HepG2 (cell line): Measurements from ENCODE around the gene DHRS13. TPM values are rescaled to one million over a fixed set of nuclear protein-coding genes. Genes with fewer than 3 reads are reported as not detected.
A peak's percentile ranks its signal among the peaks of the same experiment; 100 is the strongest.

Experiments
- DPF2 ChIP-seq: sonication (generic); formaldehyde crosslinking; IDR thresholded peaks from 2 replicates; pipeline ENCODE4 v1.4.0; 2020; ENCODE audit warnings: mild to moderate bottlenecking, low read depth, missing genetic modification reagents, borderline replicate concordance
- ELF3 ChIP-seq: IDR thresholded peaks from 2 replicates; pipeline ENCODE4 v1.6.1; 2016; ENCODE audit warnings: missing genetic modification reagents, missing compliant biosample characterization
- EP300 ChIP-seq, 3 experiments: sonication (generic) in 1 of 3; formaldehyde crosslinking in 1 of 3; IDR thresholded peaks; 2 replicates each; pipeline versions ENCODE4 v1.5.1 to v1.6.1; 2011 to 2020; ENCODE audit warnings: low read depth in 2 of 3, low read length in 2 of 3, borderline replicate concordance in 1 of 3, improper control_type of control experiment in 1 of 3, mild to moderate bottlenecking in 1 of 3, missing genetic modification reagents in 1 of 3, moderate library complexity in 1 of 3
- ETV5 ChIP-seq: IDR thresholded peaks from 2 replicates; pipeline ENCODE4 v1.6.1; 2018; ENCODE audit warnings: missing biosample characterization, missing genetic modification reagents, inconsistent platforms, borderline replicate concordance
- JARID2 ChIP-seq: sonication (generic); formaldehyde crosslinking; IDR thresholded peaks from 2 replicates; pipeline ENCODE4 v1.8.1; 2023; ENCODE audit warnings: missing genetic modification reagents, inconsistent platforms; ENCODE audit not compliant: insufficient replicate concordance
- KMT2B ChIP-seq: IDR thresholded peaks from 2 replicates; pipeline ENCODE4 v1.6.1; 2016; ENCODE audit warnings: missing genetic modification reagents, missing compliant biosample characterization
- PHF21A ChIP-seq: sonication (generic); formaldehyde crosslinking; IDR thresholded peaks from 2 replicates; pipeline ENCODE4 v1.5.0; 2020; ENCODE audit warnings: mild to moderate bottlenecking, missing genetic modification reagents
- SALL2 ChIP-seq: sonication (generic); formaldehyde crosslinking; IDR thresholded peaks from 2 replicates; pipeline ENCODE4 v1.8.1; 2023; ENCODE audit warnings: mild to moderate bottlenecking, missing genetic modification reagents, inconsistent platforms
- TCF7 ChIP-seq: sonication (generic); IDR thresholded peaks from 2 replicates; pipeline ENCODE4 v1.6.1; 2016; ENCODE audit warnings: antibody characterized with exemption, low read depth
- TGIF2 ChIP-seq: IDR thresholded peaks from 2 replicates; pipeline ENCODE4 v1.6.1; 2016; ENCODE audit warnings: control low read depth, missing compliant biosample characterization
- ZGPAT ChIP-seq: IDR thresholded peaks from 2 replicates; pipeline ENCODE4 v1.6.1; 2016; ENCODE audit warnings: mild to moderate bottlenecking
- ZNF513 ChIP-seq: sonication (generic); formaldehyde crosslinking; conservative IDR thresholded peaks from 2 replicates; pipeline ENCODE4 v1.5.0; 2020; ENCODE audit warnings: missing genetic modification reagents
- ZNF547 ChIP-seq: sonication (generic); formaldehyde crosslinking; IDR thresholded peaks from 2 replicates; pipeline ENCODE4 v1.5.1; 2020; ENCODE audit warnings: mild to moderate bottlenecking, missing genetic modification reagents
- ZNF768 ChIP-seq: sonication (generic); formaldehyde crosslinking; IDR thresholded peaks from 2 replicates; pipeline ENCODE4 v1.4.0; 2020; ENCODE audit warnings: missing genetic modification reagents
- polyA plus RNA-seq, 8 experiments: library from polyadenylated mRNA; depleted of rRNA in 3 of 8; stranded (reverse) in 7 of 8; unstranded in 1 of 8; fragments of >200 nt; fragmentation: Illumina TruSeq in 4 of 8; extraction: Trizol in 4 of 8; gene quantifications; 2 replicates each; pipeline versions ENCODE4 v1.2.1 to v1.2.3, GENCODE V29; 2011 to 2016; ENCODE audit warnings: low read depth in 4 of 8, missing spikeins in 1 of 8, mixed read lengths in 1 of 8; ENCODE audit not compliant: insufficient read depth in 1 of 8
- total RNA-seq, 5 experiments: library from RNA; depleted of rRNA; stranded (reverse); fragments of >200 nt; fragmentation: Illumina TruSeq; extraction: Trizol; gene quantifications; 2 replicates each; pipeline ENCODE4 v1.2.3, GENCODE V29; 2016; ENCODE audit warnings: low read depth in 1 of 5
- TF ChIP-seq, protein P1 (sequence below), 2 experiments: fragments of 450-650 bp in 1 of 2; sonication (generic) in 1 of 2; formaldehyde crosslinking; IDR thresholded peaks; 2 replicates each; pipeline versions ENCODE4 v1.5.0 to v1.8.0; 2020 to 2022; ENCODE audit warnings: mild to moderate bottlenecking in 1 of 2, missing genetic modification reagents in 1 of 2
- TF ChIP-seq, protein P2 (sequence below): sonication (generic); formaldehyde crosslinking; IDR thresholded peaks from 2 replicates; pipeline ENCODE4 v1.5.0; 2020; ENCODE audit warnings: mild to moderate bottlenecking, missing genetic modification reagents, borderline replicate concordance
- TF ChIP-seq, protein P3 (sequence below): sonication (generic); formaldehyde crosslinking; IDR thresholded peaks from 2 replicates; pipeline ENCODE4 v1.8.1; 2023; ENCODE audit warnings: missing genetic modification reagents, mild to moderate bottlenecking, borderline replicate concordance
- TF ChIP-seq, protein P4 (sequence below): sonication (generic); formaldehyde crosslinking; IDR thresholded peaks from 2 replicates; pipeline ENCODE4 v1.5.1; 2020; ENCODE audit warnings: mild to moderate bottlenecking, missing genetic modification reagents, borderline replicate concordance

DHRS13 gene
- total and polyA plus RNA-seq, 2 of the 13 experiments (the other 11 are each of a cell fraction or from before 2014, with no cell fraction given), result 11.8 to 12.6 TPM

DNA sequence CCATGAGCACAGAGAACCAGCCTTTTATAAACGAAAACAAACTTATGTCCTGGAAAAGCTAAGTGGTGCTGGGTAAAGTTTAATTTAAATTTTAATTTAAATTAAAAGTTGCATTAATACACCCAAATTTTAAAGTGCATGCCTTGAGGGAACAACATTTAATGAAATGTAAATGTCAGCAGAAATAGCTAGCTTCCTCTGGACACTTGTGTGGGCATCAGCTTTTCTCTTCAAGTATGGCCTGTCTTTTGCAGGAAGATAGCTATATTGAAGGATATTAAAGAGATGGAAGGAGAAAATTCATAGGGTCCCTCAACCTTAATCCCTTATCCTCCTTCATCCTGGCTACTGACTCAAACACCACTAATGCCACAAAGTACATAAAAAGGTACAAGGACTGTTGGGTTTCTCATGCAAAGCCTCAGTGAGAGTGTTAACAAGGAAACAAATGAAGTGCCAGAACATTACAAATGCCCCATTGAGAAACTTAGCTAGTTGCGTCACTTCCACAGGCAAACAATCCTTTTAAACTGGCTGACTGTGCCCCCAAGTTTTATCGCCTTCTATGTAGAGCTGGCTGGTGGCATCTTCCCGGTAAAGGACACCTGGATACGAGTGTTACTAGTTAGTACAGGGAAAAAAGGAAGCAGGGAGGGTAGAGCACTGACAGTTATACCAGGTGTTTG is 34.3 kb upstream of the DHRS13 start (continued):
- TF ChIP-seq ZNF513 (CRISPR knock-in tag), result no peak
- no peak for TF ChIP-seq TCF7
- TF ChIP-seq EP300 (IDR thresholded peaks at IDR 0.05; ENCODE audit: low read depth in 2 of 2, low read length in 2 of 2), result peak in 1 of 2 experiments; percentile 60; a peak in 1 of 4 replicates
- TF ChIP-seq EP300 (CRISPR knock-in tag; IDR thresholded peaks at IDR 0.05; ENCODE audit: borderline replicate concordance), result peak; percentile 27; the same call in 1 of the 2 replicates
- TF ChIP-seq, protein P1, sequence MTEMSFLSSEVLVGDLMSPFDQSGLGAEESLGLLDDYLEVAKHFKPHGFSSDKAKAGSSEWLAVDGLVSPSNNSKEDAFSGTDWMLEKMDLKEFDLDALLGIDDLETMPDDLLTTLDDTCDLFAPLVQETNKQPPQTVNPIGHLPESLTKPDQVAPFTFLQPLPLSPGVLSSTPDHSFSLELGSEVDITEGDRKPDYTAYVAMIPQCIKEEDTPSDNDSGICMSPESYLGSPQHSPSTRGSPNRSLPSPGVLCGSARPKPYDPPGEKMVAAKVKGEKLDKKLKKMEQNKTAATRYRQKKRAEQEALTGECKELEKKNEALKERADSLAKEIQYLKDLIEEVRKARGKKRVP (CRISPR knock-in tag; IDR thresholded peaks at IDR 0.05), result peak in 1 of 2 experiments; percentile 83; a peak in 2 of 4 replicates
- TF ChIP-seq ZNF768, result no peak
- peak; percentile 79; the same call in 1 of the 2 replicates for TF ChIP-seq ETV5 (CRISPR knock-in tag)
- peak; percentile 43; the same call in 1 of the 2 replicates for TF ChIP-seq PHF21A
- TF ChIP-seq, protein P2, sequence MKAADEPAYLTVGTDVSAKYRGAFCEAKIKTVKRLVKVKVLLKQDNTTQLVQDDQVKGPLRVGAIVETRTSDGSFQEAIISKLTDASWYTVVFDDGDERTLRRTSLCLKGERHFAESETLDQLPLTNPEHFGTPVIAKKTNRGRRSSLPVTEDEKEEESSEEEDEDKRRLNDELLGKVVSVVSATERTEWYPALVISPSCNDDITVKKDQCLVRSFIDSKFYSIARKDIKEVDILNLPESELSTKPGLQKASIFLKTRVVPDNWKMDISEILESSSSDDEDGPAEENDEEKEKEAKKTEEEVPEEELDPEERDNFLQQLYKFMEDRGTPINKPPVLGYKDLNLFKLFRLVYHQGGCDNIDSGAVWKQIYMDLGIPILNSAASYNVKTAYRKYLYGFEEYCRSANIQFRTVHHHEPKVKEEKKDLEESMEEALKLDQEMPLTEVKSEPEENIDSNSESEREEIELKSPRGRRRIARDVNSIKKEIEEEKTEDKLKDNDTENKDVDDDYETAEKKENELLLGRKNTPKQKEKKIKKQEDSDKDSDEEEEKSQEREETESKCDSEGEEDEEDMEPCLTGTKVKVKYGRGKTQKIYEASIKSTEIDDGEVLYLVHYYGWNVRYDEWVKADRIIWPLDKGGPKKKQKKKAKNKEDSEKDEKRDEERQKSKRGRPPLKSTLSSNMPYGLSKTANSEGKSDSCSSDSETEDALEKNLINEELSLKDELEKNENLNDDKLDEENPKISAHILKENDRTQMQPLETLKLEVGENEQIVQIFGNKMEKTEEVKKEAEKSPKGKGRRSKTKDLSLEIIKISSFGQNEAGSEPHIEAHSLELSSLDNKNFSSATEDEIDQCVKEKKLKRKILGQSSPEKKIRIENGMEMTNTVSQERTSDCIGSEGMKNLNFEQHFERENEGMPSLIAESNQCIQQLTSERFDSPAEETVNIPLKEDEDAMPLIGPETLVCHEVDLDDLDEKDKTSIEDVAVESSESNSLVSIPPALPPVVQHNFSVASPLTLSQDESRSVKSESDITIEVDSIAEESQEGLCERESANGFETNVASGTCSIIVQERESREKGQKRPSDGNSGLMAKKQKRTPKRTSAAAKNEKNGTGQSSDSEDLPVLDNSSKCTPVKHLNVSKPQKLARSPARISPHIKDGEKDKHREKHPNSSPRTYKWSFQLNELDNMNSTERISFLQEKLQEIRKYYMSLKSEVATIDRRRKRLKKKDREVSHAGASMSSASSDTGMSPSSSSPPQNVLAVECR (CRISPR knock-in tag), result peak; percentile 32; the same call in 1 of the 2 replicates
- peak; percentile 42; the same call in 1 of the 2 replicates for TF ChIP-seq ZGPAT (CRISPR knock-in tag)
- TF ChIP-seq DPF2, result no peak
- TF ChIP-seq, protein P3, sequence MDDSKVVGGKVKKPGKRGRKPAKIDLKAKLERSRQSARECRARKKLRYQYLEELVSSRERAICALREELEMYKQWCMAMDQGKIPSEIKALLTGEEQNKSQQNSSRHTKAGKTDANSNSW, result no peak
- TF ChIP-seq ELF3 (CRISPR knock-in tag), result peak; percentile 95
- TF ChIP-seq, protein P4, sequence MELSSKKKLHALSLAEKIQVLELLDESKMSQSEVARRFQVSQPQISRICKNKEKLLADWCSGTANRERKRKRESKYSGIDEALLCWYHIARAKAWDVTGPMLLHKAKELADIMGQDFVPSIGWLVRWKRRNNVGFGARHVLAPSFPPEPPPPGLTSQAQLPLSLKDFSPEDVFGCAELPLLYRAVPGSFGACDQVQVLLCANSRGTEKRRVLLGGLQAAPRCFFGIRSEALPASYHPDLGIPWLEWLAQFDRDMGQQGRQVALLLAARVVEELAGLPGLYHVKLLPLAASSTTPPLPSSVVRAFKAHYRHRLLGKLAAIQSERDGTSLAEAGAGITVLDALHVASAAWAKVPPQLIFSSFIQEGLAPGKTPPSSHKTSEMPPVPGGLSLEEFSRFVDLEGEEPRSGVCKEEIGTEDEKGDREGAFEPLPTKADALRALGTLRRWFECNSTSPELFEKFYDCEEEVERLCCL (CRISPR knock-in tag), result no peak
- TF ChIP-seq KMT2B, result peak; percentile 42; the same call in 1 of the 2 replicates
- no peak for TF ChIP-seq ZNF547
- TF ChIP-seq TGIF2 (CRISPR knock-in tag), result peak; percentile 59; the same call in 1 of the 2 replicates
- TF ChIP-seq SALL2, result no peak
- no peak for TF ChIP-seq JARID2 (CRISPR knock-in tag)
